22Rv1 (cell line): ENCODE measurements around the gene HSPE1.

Experiments used
- H3K27ac ChIP-seq: fragments of 450-650 bp; 2 replicates; pipeline ENCODE4 v1.5.1; 2017
- ZFX ChIP-seq: fragments of 450-650 bp; IDR thresholded peaks from 2 replicates; pipeline ENCODE4 v1.6.1; 2017; ENCODE audit warnings: antibody characterized with exemption, borderline replicate concordance
- TF ChIP-seq, protein P1 (sequence below): fragments of 450-650 bp; IDR thresholded peaks from 2 replicates; pipeline ENCODE4 v1.5.1; 2017; ENCODE audit warnings: mild to moderate bottlenecking

HSPE1 gene

DNA sequence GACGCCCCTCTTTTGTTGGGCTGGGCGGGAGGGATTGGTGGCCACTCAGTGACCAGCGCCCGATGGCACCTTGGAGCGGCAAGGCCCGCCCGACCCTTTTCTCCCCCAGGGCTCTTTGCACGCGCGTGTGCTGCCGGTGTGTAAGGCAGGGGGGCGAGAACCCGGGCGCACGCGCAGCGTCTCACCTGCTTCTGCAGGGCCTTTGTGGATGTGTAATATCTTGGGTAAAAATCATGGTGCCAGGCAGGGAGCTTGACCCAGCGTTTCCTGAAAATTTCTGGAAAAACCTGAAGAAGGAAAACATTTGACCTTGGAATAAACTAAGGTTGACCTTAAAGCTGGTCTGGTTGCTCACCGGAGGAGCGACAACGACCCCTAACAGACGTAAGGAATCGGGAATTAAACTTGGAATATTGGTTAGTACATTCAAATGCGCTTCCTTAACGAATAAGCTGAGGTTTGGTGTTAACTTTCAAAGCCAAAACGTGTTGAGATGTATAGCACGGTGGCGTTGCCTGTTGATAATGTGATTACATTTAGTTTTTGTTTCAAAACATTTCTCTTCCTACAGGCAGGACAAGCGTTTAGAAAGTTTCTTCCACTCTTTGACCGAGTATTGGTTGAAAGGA lies 438 bp downstream of the HSPE1 start:
- peak overlapping the region; percentile 99 for H3K27ac ChIP-seq
- no peak for TF ChIP-seq ZFX
- TF ChIP-seq, protein P1, sequence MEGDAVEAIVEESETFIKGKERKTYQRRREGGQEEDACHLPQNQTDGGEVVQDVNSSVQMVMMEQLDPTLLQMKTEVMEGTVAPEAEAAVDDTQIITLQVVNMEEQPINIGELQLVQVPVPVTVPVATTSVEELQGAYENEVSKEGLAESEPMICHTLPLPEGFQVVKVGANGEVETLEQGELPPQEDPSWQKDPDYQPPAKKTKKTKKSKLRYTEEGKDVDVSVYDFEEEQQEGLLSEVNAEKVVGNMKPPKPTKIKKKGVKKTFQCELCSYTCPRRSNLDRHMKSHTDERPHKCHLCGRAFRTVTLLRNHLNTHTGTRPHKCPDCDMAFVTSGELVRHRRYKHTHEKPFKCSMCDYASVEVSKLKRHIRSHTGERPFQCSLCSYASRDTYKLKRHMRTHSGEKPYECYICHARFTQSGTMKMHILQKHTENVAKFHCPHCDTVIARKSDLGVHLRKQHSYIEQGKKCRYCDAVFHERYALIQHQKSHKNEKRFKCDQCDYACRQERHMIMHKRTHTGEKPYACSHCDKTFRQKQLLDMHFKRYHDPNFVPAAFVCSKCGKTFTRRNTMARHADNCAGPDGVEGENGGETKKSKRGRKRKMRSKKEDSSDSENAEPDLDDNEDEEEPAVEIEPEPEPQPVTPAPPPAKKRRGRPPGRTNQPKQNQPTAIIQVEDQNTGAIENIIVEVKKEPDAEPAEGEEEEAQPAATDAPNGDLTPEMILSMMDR = no peak

DNA sequence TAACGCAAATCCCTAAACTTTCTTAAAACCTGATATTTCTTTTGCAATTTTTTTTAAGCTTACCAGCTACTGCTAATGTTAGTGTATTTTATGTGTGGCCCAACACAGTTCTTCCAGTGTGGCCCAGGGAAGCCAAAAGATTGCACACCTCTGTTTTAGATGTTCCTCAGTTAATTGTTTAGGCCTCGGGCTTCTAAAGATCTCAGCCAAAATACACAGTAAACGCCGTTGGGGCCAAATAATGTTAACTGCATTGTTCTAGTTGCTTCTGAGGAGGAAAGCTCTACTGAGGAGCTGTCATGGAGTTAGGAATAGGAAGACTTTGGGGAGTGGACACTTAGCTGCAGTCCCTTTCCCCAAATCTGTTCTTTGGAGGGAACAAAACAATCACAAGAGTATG lies 2.0 kb downstream of the HSPE1 start:
- H3K27ac ChIP-seq = peak overlapping the region; percentile 99
- TF ChIP-seq, protein P1 = no peak
- no peak for TF ChIP-seq ZFX

DNA sequence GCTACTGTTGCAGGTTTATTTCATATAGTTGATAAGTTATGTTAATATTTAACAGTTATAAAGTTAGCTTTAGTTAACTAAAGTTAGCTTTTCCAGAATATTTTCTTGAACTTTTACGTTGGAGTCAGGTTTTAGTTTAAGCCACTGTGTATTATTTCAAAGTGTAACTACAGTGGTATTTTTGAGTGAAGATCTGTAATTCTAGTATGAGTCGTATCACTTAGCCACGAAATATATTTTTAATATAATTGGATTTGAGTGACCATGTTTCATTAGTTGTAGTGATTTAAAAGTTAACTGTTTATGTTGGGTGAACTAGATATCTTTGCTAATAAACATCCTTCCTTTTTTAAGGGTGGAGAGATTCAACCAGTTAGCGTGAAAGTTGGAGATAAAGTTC lies 2.5 kb downstream of the HSPE1 start:
- peak overlapping the region; percentile 99 for H3K27ac ChIP-seq

DNA sequence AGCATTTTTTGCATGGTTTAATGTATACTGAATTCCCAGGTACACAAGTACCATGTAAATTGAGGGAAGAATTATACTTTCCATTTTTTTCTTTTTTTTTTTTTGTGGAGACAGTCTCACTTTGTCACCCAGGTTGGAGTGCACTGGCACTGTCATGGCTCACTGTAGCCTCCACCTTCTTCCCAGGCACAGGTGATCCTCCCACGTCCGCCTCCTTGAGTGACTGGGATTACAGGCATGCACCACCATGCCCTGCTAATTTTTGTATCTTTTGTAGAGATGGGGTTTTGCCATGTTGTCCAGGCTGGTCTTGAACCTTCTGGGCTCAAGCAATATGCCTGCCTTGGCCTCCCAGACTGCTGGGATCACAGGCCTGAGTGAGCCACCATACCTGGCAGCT lies 3.8 kb downstream of the HSPE1 start:
- TF ChIP-seq, protein P1 = no peak
- TF ChIP-seq ZFX = no peak
- H3K27ac ChIP-seq = peak overlapping the region; percentile 99

More for the DNA sequence above, 2.5 kb downstream of the HSPE1 start:
- no peak for TF ChIP-seq ZFX
- TF ChIP-seq, protein P1 = no peak

DNA sequence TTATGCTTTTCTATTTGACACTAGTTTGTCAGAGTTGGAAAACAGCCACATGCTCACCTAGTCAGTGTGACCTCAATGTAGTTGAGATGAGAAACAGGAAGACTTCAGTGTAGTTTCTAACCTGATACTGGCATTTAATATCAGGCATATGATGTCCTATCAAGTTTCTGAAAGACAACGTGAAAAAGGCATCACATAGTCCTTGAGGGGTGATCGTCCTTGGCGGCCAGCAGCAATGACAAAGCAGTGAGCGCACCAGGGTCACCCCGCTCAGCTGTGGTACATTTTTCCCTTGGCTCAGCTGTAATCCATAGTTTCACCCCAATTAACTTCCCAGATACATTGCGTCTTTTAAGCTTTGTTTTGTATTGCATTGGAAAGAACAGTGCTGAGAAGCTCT lies 4.3 kb downstream of the HSPE1 start:
- TF ChIP-seq, protein P1 = no peak
- no peak for TF ChIP-seq ZFX
- H3K27ac ChIP-seq = peak overlapping the region; percentile 99

DNA sequence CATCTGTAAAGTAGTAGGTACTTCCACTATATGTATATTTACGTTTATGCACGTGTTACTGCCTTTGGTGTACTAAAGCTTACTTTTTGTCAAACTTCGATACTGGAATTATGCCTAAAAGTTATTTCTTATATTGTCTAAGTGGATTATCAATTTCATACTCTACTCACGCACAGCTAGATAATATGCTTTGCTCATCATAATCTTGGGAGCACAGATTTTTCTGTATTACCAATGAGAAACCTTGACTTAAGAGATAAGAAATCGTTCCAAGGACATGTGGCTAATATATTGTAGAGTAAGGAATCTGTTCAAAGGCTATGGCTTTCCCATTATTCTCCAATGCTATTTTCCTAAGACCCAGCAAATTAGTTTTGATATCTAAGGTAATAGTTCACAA lies 6.5 kb downstream of the HSPE1 start:
- peak overlapping the region; percentile 33 for H3K27ac ChIP-seq
- TF ChIP-seq, protein P1 = no peak
- TF ChIP-seq ZFX = no peak

DNA sequence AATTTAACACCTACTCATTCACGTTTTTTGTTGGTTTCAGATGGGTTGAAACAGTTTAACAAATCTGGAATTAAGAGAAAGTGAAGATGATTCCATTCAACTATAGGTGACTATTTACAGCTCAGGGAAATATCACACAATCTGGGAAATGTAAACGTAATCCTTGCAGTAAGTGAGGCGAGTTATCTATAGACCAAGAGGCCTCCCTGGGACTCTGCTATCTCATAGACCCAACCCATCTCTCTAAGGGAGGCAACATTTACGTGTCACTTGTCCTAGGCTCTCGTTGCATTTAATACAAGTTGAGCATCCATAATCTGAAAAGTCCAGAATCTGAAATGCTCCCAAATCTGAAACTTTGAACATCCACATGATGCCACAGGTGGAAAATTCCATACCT lies 13.7 kb downstream of the HSPE1 start:
- TF ChIP-seq, protein P1 = no peak
- no peak for TF ChIP-seq ZFX
- peak overlapping the region; percentile 95; the same call in 1 of the 2 replicates for H3K27ac ChIP-seq
